ENCODE results near the gene ZFYVE21.

ZFYVE21 gene

DNA sequence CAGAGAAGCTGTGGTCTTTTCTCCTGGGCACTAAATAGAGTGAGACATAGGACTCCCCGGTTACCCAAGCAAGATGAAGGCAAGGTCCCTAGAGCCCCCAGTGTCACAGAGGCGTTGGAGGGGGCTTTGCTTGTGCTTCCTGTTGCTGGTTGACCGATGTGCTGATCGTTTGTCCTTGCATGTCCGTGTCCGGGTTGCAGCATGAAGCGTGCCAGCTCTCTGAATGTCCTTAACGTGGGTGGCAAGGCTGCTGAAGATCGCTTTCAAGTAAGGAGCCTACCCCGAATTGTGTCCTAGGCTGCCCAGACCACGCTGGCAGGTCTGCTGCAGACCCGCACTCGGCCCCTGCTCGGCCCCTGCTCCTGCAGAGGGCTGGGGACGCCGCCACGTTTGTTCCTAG is 23.5 kb upstream of the ZFYVE21 start:
- DNase-seq (ENCODE audit: low spot score): no peak

DNA sequence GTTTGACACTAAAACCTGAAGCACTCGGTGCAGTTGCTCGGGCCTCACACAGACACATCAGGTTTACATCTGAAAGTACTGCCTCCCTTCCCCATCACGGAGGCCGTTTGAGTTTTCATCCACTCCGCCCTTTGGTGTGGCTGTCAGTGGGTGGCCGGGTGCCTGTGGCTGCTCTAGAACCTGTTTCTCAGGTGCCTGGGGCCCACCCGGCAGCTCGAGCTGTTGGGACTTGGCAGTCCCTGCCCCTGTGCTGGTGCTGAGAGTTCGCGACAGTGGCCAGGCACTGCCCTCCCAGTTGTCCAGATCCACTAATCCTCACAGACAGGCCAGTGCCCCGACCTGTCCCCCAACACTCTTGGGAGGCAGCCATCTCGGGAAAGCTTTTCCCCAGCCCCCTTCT is 22.7 kb upstream of the ZFYVE21 start:
- DNase-seq (ENCODE audit: low spot score): no peak

DNA sequence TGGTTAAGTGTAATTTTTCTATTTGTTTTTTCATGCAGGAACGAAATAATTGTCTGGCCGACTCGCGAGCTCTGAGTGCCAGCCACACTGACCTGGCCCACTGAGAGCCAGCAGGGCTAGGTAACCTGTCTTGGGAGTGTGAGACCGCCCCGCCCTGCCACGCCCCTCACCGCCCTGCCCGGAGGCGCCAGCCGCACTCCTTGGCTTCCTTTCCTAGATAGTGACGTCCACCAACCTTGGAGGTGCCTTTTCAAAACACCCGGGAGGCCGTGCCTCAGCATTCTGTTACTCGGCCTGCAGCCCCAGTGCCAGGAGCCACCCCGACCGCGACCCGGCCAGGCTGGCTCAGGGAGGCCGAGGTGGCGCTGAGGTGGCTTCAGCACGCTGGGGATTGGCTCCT is 22.1 kb upstream of the ZFYVE21 start:
- no peak for DNase-seq (ENCODE audit: low spot score)

DNA sequence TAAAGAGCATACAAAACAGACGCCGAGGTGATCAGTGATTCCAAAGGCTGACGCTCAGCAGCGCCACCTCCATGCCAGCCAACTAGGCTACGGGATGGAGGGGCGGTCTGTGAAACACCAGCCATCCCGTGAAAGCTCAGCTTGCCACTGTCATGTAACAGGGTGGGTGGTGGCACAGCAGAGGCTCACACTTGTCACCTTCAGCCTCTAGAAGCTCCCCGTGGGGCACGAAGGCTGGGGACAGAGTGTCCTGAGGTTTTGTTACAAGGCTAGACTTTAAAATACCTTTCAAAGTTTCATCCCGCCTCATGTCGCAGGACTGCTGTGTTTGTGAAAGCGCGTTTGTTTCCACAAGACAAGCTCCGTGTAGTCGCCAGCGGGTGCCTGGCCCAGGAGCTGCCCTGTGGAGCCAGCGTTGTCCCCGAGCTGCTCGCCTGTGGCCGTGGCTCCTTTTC is 21.0 kb upstream of the ZFYVE21 start:
- no peak for DNase-seq (ENCODE audit: low spot score)

- DNase-seq (ENCODE audit: low spot score): no peak
Measured at GRCh38 chr14:103695296-103696069, 20.1 kb upstream of the ZFYVE21 start.

DNA sequence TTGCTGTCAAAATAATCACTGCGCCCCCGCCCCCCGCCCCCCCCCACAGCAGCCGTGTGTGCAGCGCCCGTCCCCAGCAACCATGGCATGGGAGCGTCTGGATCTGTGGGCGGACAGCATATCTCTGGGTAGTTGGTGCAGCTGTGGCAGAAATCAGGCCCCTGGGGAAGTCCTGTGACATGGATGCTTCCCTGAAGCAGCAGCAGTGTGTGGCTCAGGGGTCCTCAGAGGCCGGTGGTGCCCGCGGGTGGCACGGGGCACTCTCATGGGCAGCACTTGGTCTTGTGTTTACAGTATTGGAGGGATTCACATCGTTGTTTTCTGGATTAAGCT is 19.6 kb upstream of the ZFYVE21 start:
- no peak for DNase-seq (ENCODE audit: low spot score)

DNA sequence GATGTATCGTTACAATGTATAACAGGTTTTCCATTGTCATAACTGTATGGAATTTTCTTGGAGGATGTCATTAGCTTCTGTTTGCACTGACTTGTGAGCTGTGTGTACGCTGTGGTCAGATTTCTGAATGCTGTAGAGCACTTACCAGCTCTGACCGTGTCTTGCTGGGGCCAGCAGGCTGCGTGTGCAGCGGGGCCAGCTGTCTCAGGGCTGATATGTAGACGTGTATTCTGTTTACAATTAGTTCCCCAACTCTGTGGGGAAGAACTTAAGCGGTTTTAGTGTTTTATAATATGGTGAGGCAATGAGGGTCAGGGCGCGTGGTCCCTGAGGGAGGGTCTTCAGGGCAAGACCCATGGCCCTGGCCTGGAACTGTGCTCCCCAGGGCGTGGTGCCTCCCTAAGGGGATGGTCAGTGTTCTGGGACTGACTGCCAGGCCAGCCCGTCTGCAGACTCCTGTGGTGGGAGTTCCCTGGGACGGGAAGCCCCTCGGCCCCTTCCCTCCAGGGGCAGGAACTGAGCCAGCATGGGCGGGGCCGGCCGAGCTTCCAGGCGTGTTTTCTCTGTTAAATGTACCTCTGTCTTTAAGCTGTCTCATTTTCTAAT is 19.0 kb upstream of the ZFYVE21 start:
- no peak for DNase-seq (ENCODE audit: low spot score)

GRCh38 chr14:103697206-103697602 is 18.4 kb upstream of the ZFYVE21 start:
- no peak for DNase-seq (ENCODE audit: low spot score)

GRCh38 chr14:103697603-103698379 is 17.8 kb upstream of the ZFYVE21 start:
- no peak for DNase-seq (ENCODE audit: low spot score)

- DNase-seq (ENCODE audit: low spot score): no peak
Measured at GRCh38 chr14:103698380-103699260, 17.0 kb upstream of the ZFYVE21 start.

DNA sequence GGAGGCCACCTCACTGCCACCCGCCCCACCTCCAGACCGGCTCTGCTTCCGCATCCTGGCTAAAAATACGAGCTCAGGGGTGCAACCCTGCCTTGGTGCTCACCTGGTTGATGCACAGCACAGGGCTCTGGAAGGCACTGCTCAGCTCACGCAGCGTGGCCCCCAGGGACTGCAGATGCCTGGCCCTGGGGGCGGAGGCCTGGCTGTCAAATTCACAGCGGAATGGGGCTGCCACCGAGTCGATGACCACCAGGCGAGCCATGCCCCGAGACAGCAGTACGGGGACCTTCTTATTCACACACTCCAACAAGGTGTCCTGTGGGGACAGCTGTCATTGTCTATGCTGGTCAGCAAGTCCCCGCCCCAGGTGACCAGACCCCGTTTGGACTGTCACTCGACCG is 16.3 kb upstream of the ZFYVE21 start:
- DNase-seq (ENCODE audit: low spot score): no peak

- no peak for DNase-seq (ENCODE audit: low spot score)
Measured at GRCh38 chr14:103699901-103700752, 15.5 kb upstream of the ZFYVE21 start.

GRCh38 chr14:103700753-103701490 is 14.7 kb upstream of the ZFYVE21 start:
- DNase-seq (ENCODE audit: low spot score): no peak

- DNase-seq (ENCODE audit: low spot score): no peak
Measured at GRCh38 chr14:103702095-103702494, 13.5 kb upstream of the ZFYVE21 start.

DNA sequence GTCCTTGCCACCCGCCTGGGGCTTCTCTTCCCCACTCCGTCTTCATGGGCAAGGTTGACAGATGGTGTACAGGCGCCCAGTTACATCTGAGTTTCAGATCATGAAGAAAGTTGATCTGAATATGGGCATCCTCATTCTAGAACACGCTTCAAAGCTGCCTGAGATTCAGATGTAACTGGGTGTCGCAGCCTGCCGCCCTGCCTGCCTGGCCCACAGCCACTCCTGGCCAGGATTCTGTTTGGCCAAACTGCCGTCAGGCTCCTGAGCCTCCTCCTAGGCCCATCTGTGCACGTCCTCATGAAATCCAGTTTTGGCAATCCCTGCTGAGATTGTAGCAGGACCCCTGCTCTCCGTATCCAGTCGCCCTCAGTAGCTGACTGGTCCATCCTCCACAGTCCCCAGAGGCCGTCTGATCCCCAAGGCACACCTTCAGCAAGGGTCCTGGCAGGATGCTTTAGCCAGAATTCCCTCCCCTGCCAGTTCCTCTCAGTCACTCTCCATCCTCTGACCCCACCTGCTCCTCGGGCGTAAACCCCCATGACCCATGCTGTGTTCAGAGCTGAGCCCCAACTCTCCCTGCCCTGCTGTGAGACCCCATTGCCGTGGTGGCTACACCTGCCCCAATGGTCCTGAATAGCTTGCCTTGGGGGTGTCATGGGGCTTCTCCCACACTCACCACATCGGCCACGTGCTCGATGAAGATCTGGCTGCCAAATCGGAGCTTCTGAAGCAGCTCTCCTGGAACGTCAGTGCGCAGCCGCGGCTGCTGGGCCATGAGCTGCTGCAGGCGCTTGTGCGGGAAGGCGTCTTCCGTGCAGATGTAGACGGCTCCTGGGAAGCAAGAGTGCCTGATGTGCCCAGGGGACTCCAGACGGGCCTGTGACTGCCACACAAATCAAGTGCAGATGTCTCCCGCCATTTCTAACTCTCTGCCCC is 12.8 kb upstream of the ZFYVE21 start:
- no peak for DNase-seq (ENCODE audit: low spot score)

GRCh38 chr14:103703433-103704385 is 11.9 kb upstream of the ZFYVE21 start:
- no peak for DNase-seq (ENCODE audit: low spot score)

- no peak for DNase-seq (ENCODE audit: low spot score)
Measured at GRCh38 chr14:103704708-103705107, 10.9 kb upstream of the ZFYVE21 start.

DNA sequence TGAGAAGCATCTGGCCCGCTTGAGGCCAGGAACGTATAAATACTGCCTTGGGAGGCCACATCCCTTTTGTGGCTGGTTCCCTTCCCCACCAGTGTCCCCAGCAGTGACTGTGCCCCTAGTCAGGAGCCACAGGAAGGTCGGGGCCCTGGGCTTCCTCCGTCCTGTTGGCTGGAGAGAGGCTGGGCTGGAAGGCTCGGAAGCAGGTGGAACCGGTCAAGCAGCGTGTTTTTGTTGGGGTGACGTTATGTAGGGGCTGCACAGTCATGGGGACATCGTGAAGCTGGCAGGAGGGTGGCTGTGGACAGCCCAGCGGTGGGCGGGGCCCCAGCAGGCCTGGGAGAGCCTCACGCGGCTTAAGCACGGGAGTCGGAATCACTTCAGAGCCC is 10.5 kb upstream of the ZFYVE21 start:
- no peak for DNase-seq (ENCODE audit: low spot score)

Data from hematopoietic multipotent progenitor cell treated with erythropoietin and hydrocortisone succinate and interleukin-3 and kit ligand, for 17 days (in vitro differentiated cells).